NT2/D1 (cell line): ENCODE data around the gene LRRC59.

Experiments
- DNase-seq: peaks from one replicate; pipeline ENCODE4 v3.0.0-alpha.2; 2011; ENCODE audit warnings: low read depth, low spot score
- H3K27me3 ChIP-seq: 2 replicates; pipeline ENCODE4 v1.6.0; 2011; ENCODE audit warnings: mild to moderate bottlenecking; ENCODE audit not compliant: insufficient read length, insufficient read depth
- H3K36me3 ChIP-seq: 2 replicates; pipeline ENCODE4 v1.6.1; 2011; ENCODE audit warnings: mild to moderate bottlenecking, low read length, mixed read lengths; ENCODE audit not compliant: insufficient read depth, insufficient read length
- H3K4me1 ChIP-seq: 2 replicates; pipeline ENCODE4 v1.5.1; 2011; ENCODE audit not compliant: insufficient read depth, insufficient read length
- H3K4me3 ChIP-seq: 2 replicates; pipeline ENCODE4 v1.5.1; 2011; ENCODE audit warnings: low read depth; ENCODE audit not compliant: insufficient read length
- H3K9ac ChIP-seq: 2 replicates; pipeline ENCODE4 v1.6.0; 2011; ENCODE audit warnings: low read depth; ENCODE audit not compliant: insufficient read length
- H3K9me3 ChIP-seq: 2 replicates; pipeline ENCODE4 v1.5.1; 2011; ENCODE audit warnings: mild to moderate bottlenecking, low read length; ENCODE audit not compliant: insufficient read depth
- SUZ12 ChIP-seq: IDR thresholded peaks from 2 replicates; pipeline ENCODE4 v1.6.1; 2011; ENCODE audit not compliant: insufficient read length, insufficient read depth; ENCODE audit errors: extremely low read depth
- YY1 ChIP-seq: IDR thresholded peaks from 2 replicates; pipeline ENCODE4 v1.6.1; 2011; ENCODE audit not compliant: insufficient read length, insufficient read depth
- ZNF274 ChIP-seq: IDR thresholded peaks from 2 replicates; pipeline ENCODE4 v1.6.1; 2011; ENCODE audit warnings: mild to moderate bottlenecking, low read depth, low read length

Gene LRRC59

DNA sequence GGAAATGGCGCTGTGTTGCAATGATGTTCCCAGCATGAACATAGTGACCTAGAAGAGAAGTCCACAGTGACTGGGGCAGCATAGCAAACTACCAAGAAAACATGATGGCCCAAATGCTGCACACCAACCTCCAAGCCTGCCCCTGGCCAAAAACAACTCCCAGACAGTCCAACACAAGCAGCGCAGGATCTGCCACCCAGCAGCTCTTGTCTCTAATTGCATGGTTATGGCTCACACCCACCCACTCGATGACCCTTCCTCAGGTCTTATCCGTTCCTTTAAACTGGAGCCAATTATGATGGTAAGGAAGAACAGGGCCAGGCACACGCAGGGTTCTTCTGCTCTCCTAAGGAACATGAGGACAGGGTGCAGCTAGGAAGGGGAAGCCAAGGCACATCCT is 27.3 kb downstream of the LRRC59 start:
- Histone ChIP-seq H3K36me3 (peaks cover 71% of the 10 kb centered on the region), H3K27me3 (no peaks in the 10 kb centered on the region)
- no peak for TF ChIP-seq SUZ12
- no peak for TF ChIP-seq ZNF274
- TF ChIP-seq YY1: no peak

DNA sequence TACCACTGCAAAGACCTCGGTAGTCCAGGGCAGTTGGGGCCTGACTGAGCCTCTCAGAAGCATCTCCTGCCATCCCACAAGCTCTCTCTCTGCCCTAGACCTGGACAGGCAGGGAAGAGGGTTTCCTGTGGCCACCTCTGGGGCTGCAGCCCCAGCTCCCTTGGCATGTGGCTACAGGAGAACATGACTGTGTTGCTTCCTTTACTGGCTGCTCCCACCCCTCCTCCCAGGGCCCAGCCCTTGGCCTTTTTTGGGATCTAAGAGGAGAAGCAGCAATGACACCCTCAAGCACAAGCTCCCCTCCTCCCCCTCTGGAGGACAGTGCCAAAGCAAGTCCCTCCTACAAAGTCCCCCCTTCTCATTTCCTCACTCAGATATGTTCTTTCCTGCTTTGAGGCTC is 29.9 kb downstream of the LRRC59 start:
- Histone ChIP-seq H3K9me3 (no peaks in the 10 kb centered on the region), H3K36me3 (peaks cover 74% of the 10 kb centered on the region), H3K27me3 (no peaks in the 10 kb centered on the region), H3K4me3 (no peak overlapping the region), H3K4me1 (peaks cover 17% of the 10 kb centered on the region), H3K9ac (no peak overlapping the region)
- TF ChIP-seq SUZ12 (no peak), YY1 (no peak), ZNF274 (no peak)
- DNase-seq: no peak

More for the DNA sequence above, 27.3 kb downstream of the LRRC59 start:
- no peak for DNase-seq
- Histone ChIP-seq H3K9me3 (no peaks in the 10 kb centered on the region), H3K4me1 (peaks cover 2% of the 10 kb centered on the region), H3K4me3 (no peak overlapping the region), H3K9ac (no peak overlapping the region)

DNA sequence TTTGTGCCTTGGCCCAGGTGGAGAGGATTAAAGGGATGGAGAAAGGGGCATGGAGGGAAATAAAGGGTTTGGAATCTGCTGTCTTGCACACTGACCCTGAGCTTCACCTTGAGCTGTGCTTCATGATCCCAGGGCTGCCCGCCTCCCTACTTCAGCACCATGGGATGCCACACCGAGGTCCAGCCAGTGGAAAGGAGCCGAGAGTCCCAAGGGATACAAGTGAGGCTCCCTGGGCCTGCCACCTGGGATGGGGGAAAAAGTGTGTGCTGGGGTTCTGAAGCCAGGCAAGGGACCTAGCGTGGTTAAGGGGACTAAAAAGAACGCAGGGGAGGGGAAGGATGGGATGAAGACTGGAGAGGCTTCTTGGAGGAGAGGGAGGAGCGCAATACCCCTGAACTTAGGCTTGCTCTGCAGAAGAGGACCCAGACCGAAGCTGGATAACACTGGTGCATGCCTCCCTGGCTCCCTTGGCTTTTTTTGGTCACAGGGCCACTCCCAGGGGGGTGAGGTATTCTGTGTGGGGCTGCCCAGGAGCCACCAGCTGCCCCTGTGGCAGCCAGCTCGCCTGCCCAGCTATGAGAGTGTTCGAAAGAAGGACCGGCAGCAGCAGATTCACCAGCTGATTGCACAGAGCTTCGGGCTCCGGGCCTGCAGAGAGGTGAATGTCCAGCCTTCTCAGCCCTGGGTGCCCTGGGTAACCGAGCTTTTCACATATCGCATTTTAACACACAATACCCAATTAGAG is 31.5 kb downstream of the LRRC59 start:
- Histone ChIP-seq H3K4me3 (no peak overlapping the region), H3K4me1 (peaks cover 17% of the 10 kb centered on the region), H3K9me3 (no peaks in the 10 kb centered on the region), H3K9ac (no peak overlapping the region), H3K36me3 (peaks cover 71% of the 10 kb centered on the region), H3K27me3 (no peaks in the 10 kb centered on the region)
- DNase-seq: no peak
- TF ChIP-seq YY1 (no peak), ZNF274 (no peak), SUZ12 (no peak)

DNA sequence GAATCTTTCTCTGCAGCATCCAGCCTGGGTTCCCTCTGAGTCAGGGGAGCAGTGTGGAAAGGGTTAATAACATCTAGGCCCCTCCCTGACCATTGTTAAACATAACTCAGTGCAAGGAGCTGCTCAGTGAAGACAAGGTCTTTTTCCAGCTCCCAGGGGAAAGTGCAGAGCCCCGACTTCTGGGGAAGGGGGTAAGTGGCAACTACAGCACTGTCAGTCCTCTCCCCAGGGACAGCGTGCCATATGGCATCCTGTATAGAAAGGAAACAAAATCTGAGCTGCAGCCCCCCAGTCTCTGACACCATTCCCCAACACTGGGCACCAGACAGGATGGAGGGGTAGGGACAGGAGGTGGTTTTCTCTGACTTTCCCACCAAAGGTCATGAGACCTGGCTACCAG is 32.2 kb downstream of the LRRC59 start:
- Histone ChIP-seq H3K27me3 (no peaks in the 10 kb centered on the region), H3K4me1 (peaks cover 17% of the 10 kb centered on the region), H3K4me3 (no peak overlapping the region), H3K9ac (no peak overlapping the region), H3K9me3 (no peaks in the 10 kb centered on the region), H3K36me3 (peaks cover 69% of the 10 kb centered on the region)
- TF ChIP-seq ZNF274: no peak
- TF ChIP-seq YY1: no peak
- no peak for TF ChIP-seq SUZ12
- no peak for DNase-seq

DNA sequence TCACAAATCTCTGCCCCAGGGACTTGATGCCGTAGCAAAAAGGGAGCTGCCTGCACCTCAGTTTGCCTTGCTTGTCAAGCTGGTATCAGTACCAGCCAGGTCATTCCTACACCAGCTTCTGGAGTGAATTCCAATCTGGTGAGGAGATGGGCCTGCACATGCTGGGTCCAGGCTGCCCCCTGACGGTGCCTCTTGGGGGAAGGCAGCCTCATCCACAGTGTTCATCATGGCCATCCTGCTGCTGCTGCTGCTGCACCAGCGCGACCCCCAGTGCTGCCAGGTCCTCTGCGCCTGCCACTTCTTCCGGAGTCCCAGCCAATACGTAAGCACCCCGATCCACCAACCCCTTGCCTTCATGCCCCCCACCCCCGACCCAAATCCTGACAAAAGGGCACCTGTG is 32.6 kb downstream of the LRRC59 start:
- Histone ChIP-seq H3K9me3 (no peaks in the 10 kb centered on the region), H3K9ac (peak overlapping the region; percentile 39), H3K4me3 (no peak overlapping the region), H3K4me1 (peaks cover 17% of the 10 kb centered on the region), H3K27me3 (no peaks in the 10 kb centered on the region), H3K36me3 (peaks cover 69% of the 10 kb centered on the region)
- TF ChIP-seq ZNF274: no peak
- no peak for TF ChIP-seq YY1
- TF ChIP-seq SUZ12: no peak
- DNase-seq: no peak

DNA sequence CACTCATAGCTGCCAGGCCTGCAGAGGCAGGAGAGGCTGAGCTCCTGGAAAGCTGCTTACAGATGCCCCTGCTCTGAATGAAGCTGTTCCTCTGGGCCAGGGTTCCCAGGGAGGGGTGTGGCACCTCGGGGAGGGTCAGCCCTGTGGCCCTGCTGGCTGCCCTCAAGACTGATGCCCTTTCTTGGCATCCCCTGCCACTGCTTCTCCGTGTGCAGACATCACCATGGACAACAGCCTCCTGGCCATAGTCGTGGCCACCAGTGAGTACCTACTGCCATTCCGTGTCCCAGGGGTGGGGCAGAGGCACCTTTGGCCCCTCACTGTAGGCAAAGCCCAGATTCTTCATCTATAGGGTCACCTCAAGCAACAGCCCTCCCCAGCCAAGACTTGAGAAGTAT is 33.3 kb downstream of the LRRC59 start:
- no peak for DNase-seq
- no peak overlapping the region for H3K4me3 ChIP-seq
- H3K27me3 ChIP-seq: no peaks in the 10 kb centered on the region
- H3K9me3 ChIP-seq: no peaks in the 10 kb centered on the region
- peaks cover 17% of the 10 kb centered on the region for H3K4me1 ChIP-seq
- H3K9ac ChIP-seq: no peak overlapping the region
- H3K36me3 ChIP-seq: peaks cover 69% of the 10 kb centered on the region
- no peak for TF ChIP-seq YY1
- no peak for TF ChIP-seq SUZ12
- no peak for TF ChIP-seq ZNF274

DNA sequence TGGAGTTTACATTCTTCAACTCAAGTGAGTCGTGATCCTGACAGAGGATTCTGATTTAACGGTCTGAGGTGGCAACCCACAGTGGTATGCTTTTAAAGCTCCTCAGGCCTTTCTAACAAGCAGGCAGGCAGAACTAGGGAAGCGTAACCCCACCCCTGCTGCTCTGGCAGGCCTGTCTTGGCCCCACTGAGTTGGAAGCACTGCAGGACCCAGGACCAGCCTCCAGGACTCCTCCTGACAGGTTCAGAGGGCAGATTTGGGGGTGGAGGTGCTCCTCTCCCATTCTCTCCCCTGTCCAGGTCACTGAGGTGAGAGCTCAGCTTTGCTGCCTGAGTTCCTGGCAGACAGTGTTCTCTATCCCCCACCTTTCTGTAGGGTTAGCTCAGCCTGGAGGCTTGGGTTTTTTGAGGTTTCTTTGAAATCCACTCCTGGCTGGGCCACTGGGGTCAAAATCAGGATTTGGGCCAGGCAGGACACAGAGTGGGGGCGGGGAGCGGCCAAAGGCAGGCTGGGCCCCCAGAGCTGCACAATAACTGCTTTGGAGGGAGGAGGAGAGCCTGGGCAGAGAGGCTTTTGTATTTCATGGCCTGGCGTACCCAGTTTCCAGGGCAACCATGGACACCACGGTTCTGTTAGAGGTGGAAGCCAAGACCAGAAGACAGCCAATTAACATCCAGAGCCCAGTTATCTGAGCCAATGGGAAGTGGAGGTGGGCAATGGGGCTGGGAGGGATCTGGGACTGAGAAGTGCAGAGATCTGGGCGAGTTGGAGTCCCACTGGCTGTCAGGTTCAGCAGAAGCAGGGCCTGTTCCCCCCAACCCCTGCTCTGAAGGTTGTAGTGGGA is 33.9 kb downstream of the LRRC59 start:
- no peaks in the 10 kb centered on the region for H3K27me3 ChIP-seq
- H3K4me3 ChIP-seq: no peak overlapping the region
- TF ChIP-seq YY1 (no peak), SUZ12 (no peak), ZNF274 (no peak)
- H3K9ac ChIP-seq: peak overlapping the region; percentile 23
- H3K4me1 ChIP-seq: peaks cover 17% of the 10 kb centered on the region
- DNase-seq: peak; percentile 80
- no peaks in the 10 kb centered on the region for H3K9me3 ChIP-seq
- H3K36me3 ChIP-seq: peaks cover 69% of the 10 kb centered on the region
